NT2/D1 (cell line): ENCODE data around the gene PAX9.

Experiments used
- SUZ12 ChIP-seq: IDR thresholded peaks from 2 replicates; pipeline ENCODE4 v1.6.1; 2011; ENCODE audit not compliant: insufficient read length, insufficient read depth; ENCODE audit errors: extremely low read depth
- YY1 ChIP-seq: IDR thresholded peaks from 2 replicates; pipeline ENCODE4 v1.6.1; 2011; ENCODE audit not compliant: insufficient read length, insufficient read depth
- ZNF274 ChIP-seq: IDR thresholded peaks from 2 replicates; pipeline ENCODE4 v1.6.1; 2011; ENCODE audit warnings: mild to moderate bottlenecking, low read depth, low read length

DNA sequence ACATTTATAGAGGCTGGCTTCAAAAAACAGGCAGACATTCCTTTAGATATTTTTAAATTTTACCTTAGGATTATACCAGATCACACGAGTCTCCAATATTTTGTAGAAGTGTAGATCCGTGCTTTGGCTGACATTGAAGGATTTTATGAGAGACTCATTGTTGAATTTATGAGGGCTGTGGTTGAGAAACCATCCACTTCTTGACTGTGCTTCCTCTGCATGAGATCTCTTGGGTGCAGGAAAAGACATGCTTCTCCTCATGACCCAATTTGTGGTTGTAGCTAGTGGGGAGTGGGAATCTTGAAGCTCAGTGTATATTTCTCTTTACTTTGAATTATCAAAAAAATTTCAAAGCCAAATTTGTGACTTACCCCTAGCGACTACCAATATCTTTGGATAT is 42.5 kb upstream of the PAX9 start:
- TF ChIP-seq YY1 (no peak), ZNF274 (no peak), SUZ12 (no peak)
